Stimulated activated CD4-positive, alpha-beta T cell treated with anti-CD3 and anti-CD28 coated beads, Interleukin-2, amount 100 ng/mL, for 4 hours (primary cell): Measurements from ENCODE around the gene POLR1B.
"Not testable (repeated sequence)": the region's sequence is repeated elsewhere in the genome, so short reads cannot be mapped to it uniquely, and the experiment has no call there.

Source experiments
- DNase-seq: peaks from one replicate; pipeline ENCODE4 v3.0.0-alpha.2; 2020; ENCODE audit warnings: low read depth

The POLR1B gene, protein sequence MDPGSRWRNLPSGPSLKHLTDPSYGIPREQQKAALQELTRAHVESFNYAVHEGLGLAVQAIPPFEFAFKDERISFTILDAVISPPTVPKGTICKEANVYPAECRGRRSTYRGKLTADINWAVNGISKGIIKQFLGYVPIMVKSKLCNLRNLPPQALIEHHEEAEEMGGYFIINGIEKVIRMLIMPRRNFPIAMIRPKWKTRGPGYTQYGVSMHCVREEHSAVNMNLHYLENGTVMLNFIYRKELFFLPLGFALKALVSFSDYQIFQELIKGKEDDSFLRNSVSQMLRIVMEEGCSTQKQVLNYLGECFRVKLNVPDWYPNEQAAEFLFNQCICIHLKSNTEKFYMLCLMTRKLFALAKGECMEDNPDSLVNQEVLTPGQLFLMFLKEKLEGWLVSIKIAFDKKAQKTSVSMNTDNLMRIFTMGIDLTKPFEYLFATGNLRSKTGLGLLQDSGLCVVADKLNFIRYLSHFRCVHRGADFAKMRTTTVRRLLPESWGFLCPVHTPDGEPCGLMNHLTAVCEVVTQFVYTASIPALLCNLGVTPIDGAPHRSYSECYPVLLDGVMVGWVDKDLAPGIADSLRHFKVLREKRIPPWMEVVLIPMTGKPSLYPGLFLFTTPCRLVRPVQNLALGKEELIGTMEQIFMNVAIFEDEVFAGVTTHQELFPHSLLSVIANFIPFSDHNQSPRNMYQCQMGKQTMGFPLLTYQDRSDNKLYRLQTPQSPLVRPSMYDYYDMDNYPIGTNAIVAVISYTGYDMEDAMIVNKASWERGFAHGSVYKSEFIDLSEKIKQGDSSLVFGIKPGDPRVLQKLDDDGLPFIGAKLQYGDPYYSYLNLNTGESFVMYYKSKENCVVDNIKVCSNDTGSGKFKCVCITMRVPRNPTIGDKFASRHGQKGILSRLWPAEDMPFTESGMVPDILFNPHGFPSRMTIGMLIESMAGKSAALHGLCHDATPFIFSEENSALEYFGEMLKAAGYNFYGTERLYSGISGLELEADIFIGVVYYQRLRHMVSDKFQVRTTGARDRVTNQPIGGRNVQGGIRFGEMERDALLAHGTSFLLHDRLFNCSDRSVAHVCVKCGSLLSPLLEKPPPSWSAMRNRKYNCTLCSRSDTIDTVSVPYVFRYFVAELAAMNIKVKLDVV

GRCh38 chr2:112542123-112542983, at the start of gene POLR1B:
Gene POLR1B (plus strand): TSS chr2:112542465. CDS start chr2:112542495, 30 bp downstream.
- DNase-seq = peak; percentile 66

DNA sequence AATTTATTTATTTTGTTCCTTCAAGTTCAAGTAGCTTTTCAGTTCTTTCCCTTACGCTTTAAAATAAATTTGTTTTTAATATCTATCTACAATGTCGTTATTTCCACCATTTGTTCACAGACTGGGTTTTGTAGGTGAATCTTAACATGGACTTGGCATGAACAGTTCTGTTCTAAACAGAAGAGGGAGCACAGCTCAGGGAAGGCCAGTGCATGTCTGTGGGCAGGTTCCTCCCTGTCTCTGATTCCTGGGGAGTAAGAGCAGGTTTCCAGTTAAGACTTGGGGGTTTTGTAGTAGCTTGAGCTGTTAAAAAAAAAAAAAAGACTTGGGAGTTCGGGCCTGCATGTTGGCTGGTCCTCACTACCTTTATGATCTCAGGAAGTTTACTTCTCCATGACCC, 49.2 kb upstream of the POLR1B start:
- DNase-seq = no peak

DNA sequence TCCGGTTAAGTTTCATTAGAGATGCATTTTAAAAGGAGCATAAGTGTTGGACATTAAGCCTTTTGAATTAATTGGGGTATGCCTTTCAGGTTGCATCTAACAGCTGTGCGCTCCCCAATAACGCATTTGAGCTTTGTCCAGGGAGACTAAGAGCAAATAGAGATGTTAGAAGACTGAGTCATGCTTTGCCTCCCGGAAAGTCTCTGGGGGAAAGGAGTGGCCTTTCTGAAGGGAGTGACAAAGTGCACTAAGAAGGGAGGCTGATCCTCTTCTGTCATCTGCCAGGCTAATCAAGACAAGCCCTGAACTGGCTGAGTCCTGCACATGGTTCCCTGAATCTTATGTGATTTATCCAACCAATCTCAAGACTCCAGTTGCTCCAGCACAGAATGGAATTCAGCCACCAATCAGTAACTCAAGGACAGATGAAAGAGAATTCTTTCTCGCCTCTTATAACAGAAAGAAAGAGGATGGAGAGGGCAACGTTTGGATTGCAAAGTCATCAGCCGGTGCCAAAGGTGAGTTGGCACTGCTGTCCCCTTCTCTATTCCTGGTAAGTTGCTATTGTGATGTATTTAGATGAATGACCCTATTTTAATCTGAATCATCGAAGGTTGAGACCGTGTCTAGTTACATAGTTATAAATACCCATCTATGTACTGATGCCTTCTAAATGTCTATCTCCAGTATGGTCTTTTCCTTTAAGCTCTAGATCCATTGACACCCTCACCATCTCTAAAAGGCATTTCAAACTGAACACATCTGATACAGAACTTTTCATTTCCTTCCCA, 48.2 kb upstream of the POLR1B start:
- no peak for DNase-seq

- no peak for DNase-seq
These were observed 47.4 kb upstream of the POLR1B start for GRCh38 chr2:112494828-112495227.

DNA sequence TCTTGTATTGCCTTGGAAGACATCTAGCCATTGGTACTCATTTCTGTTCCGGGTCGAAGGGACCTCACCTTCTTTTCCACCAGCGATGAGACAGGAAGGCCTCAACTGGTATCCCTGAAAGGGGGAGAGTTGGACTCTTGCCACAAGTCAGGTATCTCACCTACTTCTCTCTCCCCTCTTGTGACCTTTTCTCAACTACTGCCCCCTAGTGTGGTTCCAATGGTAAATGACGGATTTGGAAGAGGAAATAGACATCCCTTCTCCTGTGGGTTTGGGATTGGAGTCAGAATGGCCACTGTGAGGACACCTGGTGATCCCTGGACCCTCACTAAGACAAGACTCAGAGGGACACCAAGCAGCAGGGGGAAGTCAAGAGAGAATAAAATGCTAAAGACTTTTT, 46.4 kb upstream of the POLR1B start:
- not testable (repeated sequence) for DNase-seq

GRCh38 chr2:112500850-112501484, 41.3 kb upstream of the POLR1B start:
- peak; percentile 35 for DNase-seq

DNA sequence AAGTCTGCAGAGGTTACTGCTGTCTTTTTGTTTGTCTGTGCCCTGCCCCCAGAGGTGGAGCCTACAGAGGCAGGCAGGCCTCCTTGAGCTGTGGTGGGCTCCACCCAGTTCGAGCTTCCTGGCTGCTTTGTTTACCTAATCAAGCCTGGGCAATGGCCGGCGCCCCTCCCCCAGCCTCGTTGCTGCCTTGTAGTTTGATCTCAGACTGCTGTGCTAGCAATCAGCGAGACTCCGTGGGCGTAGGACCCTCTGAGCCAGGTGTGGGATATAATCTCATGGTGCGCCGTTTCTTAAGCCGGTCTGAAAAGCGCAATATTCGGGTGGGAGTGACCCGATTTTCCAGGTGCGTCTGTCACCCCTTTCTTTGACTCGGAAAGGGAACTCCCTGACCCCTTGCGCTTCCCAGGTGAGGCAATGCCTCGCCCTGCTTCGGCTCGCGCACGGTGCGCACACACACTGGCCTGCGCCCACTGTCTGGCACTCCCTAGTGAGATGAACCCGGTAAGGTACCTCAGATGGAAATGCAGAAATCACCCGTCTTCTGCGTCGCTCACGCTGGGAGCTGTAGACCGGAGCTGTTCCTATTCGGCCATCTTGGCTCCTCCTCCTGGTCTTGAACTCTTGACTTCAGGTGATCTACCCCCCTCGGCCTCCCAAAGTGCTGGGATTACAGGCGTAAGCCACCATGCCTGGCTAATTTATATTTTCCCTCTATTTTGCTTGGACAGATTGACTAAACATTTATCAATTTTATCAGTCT, 32.8 kb upstream of the POLR1B start:
- not testable (repeated sequence) for DNase-seq

DNA sequence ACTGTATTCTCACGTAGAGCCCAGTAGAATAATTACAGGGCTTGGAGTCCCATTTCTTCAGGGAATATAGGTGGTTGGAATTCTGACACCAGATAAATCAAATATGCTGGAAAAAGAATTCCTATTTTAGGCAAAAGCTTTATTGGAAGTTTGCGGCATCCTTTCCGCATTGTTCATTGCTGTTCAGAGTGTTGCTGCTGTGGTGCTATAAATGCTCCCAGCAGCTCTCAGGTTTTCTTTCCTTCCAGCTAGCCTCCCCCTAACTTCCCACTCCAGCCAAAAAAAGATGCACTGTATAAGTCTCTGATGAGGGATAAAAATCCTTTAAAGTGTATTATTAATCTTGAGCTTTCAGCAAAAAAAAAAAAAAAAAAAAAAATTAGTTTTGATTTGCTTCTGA, 25.5 kb upstream of the POLR1B start:
- DNase-seq = no peak

DNA sequence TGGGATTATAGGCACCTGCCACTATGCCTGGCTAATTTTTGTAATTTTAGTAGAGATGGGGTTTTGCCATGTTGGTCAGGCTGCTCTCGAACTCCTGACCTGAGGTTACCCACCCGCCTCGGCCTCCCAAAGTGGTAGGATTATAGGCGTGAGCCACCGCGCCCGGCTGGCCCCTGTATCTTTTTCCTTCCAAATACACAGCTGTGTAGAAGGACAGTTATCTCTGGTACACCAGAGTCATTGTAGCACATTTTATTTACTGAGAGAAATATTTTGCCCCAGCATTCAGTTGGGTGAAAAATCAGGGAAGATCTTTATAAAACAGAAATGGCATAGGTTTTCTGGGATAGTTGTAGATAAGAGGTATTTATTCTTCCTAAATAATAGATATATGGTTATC, 23.5 kb upstream of the POLR1B start:
- no peak for DNase-seq

GRCh38 chr2:112519506-112519905, 22.8 kb upstream of the POLR1B start:
- no peak for DNase-seq

- DNase-seq = no peak
These were observed 22.0 kb upstream of the POLR1B start for GRCh38 chr2:112520234-112520783.

DNA sequence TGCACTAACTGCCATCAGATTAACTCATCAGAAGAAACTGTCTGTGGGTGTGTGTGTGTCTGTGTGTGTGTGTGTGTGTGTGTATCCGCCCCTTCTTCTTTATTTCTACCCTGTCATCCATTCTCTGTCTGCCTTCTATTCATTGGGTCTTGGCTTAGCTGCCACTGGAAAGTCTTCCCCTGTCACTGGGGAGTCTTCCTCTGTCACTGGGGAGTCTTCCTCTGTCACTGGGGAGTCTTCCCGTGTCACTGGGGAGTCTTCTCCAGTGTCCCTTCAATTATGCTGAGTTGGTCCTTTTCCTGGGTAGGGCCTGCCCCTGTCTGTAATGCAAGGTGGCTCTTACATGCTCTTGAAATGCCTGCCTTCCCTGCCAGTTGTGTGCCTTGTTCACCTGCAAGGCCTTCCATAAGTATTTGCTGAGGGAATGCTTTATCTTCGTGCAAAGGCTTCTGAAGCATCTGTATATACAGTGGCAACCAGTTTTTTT, 18.9 kb upstream of the POLR1B start:
- no peak for DNase-seq

DNA sequence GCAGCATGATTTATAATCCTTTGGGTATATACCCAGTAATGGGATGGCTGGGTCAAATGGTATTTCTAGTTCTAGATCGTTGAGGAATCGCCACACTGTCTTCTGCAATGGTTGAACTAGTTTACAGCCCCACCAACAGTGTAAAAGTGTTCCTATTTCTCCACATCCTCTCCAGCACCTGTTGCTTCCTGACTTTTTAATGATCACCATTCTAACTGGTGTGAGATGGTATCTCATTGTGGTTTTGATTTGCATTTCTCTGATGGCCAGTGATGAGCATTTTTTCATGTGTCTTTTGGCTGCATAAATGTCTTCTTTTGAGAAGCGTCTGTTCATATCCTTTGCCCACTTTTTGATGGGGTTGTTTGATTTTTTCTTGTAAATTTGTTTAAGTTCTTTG, 18.0 kb upstream of the POLR1B start:
- not testable (repeated sequence) for DNase-seq

GRCh38 chr2:112528541-112528940, 13.7 kb upstream of the POLR1B start:
- DNase-seq = no peak

- no peak for DNase-seq
These were observed 12.5 kb upstream of the POLR1B start for GRCh38 chr2:112529757-112530156.

DNA sequence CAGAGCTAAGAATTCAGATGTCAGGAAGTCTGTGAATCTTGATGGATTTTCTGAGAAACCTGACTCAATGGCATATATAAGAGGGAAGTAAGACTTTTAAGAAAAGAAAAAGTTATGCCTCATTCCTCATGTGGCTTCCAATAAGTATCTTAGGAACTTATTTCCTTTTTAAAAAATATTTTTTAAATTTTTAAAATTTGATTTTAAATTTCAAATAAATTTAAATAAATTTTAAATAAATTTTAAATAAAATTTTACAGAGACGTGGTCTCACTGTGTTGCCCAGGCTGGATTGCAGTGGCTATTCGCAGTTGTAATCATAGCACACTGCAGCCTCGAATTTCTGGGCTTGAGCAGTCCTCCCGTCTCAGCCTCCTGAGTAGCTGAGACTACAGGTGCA, 11.5 kb upstream of the POLR1B start:
- DNase-seq = no peak

GRCh38 chr2:112534826-112535225, 7.4 kb upstream of the POLR1B start:
- DNase-seq = no peak

GRCh38 chr2:112536665-112537064, 5.6 kb upstream of the POLR1B start:
- DNase-seq = not testable (repeated sequence)

GRCh38 chr2:112539306-112539705, 3.0 kb upstream of the POLR1B start:
- DNase-seq = no peak
